Smooth muscle cell of the brain vasculature (primary cell): ENCODE measurements around the gene SNRNP200.
"Not testable (repeated sequence)": the region's sequence is repeated elsewhere in the genome, so short reads cannot be mapped to it uniquely, and the experiment has no call there.

ENCODE experiments used
- DNase-seq: peaks from one replicate; pipeline ENCODE4 v3.0.0-alpha.2; 2012; ENCODE audit warnings: low read depth, low spot score

SNRNP200 gene

DNA sequence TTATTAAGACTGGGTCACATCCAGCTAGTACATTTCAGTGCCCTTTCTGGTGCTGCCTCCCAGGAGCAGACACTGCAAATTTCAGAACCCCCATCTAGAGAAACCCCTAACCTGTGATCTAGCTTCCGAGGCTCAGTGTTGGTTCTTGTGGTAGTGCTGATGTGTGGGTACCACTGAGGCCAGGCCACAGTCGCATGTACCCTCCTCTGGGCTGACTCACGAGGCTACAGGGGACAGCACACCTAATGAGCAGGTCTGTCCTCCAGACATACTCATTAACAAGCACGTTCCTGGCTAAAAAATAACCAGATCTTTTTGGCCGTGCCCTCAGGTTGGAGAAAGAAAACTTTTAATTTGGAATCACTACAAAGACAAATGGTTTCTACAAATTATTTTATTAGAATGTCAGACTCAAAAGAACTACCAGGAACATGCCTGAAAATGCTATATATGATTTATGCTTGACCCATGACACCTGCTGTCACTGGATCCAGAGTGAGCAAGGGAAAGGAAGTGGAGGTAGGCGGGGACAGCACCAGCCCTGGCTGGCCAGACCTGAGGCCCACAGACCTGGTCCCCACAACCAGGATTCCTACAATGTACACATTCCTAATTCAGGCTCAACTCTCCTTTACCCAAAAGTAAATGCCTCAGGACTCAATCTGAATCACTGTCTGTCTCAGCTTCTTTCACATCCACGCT is 30.8 kb downstream of the SNRNP200 start:
- no peak for DNase-seq

DNA sequence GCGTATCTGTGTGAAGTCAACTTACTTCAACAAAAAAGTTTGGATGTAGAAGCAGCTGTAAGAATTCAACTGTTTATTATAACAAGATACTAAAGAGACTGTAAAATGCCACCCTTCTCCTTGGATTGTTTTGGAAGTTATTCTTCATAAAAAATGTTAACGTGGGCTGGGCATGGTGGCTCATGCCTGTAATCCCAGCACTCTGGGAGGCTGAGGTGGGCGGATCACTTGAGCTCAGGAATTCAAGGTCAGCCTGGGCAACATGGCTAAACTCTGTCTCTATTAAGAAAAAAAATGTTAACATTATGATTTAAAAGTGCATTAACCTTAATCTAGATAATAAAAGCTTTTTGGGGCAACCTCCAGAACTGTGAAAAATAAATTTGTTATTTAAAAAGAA is 31.6 kb downstream of the SNRNP200 start:
- no peak for DNase-seq

DNA sequence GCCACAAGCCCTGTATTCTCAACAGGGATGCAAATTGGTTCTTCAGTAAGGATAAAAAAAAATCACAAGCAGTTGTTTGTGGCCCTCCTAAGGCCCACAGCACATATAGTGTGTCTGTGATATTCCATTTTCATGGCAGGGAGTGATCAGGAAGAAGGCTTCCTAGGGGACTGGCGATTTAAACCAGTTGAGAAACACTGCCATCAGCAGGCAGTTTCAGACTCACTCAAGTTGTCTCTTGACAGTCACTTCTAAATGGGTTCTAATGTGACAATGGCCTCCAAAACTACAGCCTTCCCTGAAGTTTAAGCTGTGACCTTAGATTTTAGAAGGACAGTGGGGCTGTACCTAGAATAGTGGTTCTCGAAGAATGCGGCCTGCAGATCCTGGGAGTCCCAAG is 33.4 kb downstream of the SNRNP200 start:
- DNase-seq = no peak

DNA sequence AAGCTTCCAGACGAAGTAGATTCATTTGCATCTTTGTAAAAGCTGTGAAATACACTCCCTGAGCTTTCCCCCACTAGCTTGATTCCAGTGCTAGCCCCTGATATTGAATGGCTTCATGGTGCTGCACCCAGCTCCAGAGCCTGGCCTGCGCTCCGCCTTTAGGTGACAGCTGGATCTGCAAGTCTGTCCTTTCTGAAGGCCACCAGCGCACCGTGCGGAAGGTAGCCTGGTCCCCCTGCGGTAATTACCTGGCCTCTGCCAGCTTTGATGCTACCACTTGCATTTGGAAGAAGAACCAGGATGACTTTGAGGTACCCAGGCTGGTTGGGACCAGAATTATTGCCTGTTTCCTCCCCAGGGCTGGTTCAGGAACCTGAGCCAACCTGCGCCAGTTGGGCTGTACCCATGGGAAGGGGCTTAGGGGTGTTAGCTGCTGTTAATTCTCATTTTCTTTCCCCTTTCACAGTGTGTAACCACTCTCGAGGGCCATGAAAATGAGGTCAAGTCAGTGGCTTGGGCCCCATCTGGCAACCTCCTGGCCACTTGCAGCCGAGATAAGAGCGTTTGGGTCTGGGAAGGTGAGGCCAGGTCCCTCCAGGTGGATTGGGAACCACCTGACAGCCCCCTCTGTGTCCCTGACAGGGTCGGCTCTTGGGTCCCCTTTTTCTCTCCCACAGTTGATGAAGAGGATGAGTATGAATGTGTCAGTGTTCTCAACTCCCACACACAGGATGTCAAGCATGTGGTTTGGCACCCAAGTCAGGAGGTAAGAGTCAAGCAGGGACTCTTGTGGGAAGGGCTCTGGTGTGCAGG is 38.0 kb downstream of the SNRNP200 start:
- DNase-seq = no peak

DNA sequence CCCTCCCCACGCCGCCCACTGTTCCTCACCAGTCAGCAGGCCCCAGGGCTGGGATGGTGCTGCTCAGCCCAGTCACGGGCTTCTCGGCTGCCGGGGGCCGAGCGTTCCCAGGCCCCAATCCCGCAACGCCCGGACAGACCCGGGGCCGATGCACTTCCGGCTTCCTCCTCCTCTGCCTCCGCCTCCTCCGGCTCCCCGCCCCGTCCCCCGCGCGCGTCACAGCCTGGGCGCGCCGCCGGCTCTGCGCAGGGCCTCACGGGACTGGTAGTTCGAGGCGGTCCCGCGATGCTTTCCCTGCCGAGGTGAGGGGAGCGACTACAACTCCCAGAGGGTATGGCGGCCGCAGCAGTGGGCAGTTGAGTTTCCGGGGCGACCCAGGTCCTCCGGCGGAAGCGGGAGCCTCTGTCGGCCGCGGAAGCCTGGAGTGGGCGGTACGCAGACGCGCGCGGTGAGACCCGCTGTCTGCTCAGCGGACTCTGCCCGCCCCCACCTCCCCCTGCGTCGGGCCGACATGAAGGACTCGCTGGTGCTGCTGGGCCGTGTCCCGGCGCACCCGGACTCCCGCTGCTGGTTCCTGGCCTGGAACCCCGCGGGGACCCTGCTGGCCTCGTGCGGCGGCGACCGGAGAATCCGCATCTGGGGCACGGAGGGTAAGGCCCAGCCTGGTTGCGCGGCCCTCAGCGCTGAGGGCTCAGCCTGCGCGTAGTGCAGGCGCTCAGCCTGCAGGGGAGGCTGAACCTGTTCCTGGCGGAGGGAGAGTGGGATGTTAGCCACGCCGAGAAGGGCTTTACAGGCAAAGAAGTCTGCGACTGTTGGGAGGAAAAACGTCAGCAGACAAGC is 39.3 kb downstream of the SNRNP200 start, which contains the start of the genes CIAO1 and TMEM127:
Gene CIAO1 (plus strand): TSS at position 386 of the 840 bp plus-strand sequence. CDS start 126 bp downstream, at position 512.
Gene TMEM127 (minus strand): TSS at position 158 of the 840 bp plus-strand sequence. CDS start 616 bp downstream, outside the sequence.
- DNase-seq = peak; percentile 89

DNA sequence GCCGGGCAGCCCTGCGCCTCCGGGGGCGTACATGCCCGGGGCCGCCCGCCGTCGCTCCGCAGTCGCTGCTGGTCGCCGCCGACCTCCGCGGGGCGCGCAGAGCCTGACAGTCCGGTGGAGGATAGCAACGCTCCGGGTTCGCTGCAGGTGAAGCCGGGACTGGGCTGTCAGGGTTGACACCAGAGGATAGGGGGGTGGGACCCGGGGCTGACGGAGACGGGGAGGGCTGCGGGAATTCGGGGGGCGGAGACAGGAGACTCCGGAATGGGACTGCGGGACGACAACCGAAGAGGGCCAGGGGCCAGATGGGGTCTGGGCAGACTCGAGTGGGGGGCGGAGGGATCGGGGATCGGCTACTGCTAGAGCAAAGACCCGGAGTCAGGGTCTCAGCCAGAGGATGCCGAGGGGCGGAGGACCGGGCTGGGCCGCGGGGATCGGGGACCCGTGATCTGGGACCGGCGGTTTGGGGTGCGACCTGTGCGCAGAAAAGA is 40.0 kb downstream of the SNRNP200 start:
- no peak for DNase-seq

DNA sequence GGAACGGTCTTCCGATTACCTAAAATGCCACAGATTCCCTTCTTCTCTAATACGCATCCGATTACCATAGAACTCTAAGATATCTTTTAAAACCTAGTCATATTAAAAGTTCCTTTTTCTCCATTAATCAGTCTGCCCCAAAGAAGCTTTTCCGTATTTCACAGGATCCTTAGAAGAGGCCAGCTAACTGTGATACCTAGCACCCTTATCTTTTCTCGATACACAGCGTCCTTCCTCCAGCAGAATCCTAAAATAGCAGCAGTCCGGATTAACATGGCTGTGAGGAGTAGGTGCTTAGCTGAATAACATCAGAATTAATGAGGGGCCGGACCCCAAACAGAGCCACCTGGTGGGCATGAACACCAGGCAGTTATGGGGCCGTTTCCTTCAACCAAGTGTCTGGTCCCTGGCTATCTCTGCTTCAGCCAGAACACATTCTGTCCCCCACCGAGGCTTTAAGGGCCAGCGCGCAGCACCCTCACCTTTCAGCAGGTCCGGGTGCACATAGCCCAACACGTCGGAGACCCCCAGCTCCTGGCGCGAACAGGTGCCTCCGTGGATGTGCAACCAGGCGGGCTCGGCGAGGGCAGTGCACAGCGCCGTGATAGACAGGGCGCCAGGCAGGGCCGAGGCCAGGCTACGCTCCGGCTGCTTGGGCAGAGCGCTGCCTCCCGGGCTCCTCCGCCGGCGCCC is 40.5 kb downstream of the SNRNP200 start:
- no peak for DNase-seq

DNA sequence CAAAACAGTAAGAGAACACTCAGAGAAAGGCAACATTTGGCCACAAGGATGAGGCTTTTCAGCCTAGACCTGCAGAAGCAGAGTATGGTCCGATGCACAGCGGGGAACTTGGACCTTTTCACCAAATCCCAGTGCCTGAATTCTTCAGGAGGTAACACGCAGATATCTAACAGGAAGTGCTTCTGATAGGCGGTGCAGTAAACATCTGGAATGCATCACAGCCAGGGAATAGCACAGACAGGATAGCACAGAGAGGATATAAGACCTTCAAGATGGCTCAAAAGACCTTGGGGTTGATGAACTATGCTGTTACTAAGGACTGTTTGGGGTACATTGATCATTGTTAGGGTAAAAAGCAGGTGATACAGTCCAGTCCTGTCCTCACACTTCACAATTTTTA is 41.3 kb downstream of the SNRNP200 start:
- no peak for DNase-seq

DNA sequence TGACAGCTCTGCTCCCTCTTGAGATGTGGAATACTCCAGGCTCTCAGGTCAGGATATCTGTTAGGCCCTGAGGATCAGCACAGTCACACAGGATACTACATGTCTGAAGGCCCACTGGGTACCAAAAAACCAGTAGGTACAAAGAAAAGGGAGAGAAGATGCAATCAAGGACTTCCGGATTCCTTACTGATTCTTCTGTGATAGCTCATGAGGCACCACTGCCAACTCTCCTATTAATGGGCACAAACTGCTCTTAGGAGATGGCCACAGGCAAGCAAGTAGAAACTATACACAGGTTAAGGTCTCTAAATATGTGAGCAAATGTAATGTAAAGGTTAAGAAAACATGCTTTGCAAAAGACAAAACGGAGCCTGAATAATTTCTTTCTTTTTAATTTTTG is 43.0 kb downstream of the SNRNP200 start:
- no peak for DNase-seq

DNA sequence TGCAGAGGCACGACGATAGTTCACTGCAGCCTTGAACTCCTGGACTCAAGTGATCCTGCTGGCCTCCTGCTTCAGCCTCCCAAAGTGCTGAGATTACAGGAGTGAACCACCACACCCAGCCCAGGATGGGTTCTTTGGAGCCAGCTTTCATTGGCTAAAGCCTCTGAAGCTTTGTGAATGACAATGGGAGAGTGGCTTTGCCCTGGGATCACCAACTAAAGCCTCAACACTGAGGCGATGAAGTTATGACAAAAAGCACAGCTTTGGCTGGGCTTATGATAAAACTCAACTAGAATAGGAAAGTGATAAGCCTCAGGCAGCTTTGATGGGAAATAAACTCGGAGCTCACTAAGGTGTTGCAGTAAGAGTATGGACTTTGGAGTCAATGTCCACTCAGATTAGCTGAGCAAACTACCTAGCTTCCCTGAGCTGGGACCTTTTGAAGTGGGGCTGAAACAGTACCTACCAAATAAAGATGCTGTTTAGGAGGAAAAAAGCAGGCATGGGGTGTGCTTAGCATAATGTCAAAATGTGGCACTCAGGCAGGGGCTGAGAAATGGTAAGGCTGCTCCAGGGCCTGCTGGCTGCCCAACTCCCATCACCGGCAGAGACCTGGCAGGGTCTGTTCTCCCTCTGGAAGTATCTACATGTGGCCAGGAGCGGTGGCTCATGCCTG is 43.9 kb downstream of the SNRNP200 start:
- DNase-seq = no peak

DNA sequence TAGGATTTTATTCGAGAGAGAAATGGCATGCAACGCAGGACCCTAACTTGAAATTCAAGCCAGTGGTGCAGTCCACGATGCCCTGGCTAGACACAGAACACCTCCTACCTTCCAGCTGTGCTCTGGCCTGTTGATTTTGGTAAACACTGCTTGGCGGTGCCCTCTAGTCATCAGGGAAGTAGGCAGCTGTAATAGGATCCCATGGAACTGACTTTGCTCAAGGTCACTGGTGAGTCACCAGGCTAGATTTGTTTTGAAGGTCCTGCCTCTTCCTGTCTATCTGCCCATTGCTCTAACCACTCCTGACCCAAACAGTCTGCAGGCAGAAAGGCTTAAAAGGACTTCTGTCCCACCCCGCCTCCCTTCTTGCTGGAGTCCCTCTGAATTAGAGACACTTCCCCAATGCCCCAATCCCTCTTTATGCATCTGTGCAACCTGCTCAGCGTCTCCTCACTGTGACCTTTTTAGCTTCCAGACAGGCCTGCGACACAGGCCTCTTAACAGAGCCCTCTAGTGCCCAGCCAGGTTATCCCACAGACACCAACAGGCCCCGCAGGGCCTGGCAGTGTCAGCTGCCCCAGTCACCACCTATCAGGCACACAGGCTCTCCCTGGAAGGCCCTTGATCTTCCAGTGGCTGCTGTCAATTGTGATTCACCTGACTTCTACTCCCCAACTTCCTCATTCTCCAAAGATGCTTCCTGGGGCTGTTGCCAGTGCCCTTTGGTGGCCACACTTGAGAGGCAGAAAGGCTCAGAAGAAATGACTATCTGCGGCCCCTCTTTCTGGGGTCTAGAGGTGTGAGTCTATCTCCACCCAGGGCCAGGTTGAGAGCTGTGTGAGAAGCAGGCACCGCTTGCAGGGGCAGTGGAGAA is 44.7 kb downstream of the SNRNP200 start:
- DNase-seq = peak; percentile 54

DNA sequence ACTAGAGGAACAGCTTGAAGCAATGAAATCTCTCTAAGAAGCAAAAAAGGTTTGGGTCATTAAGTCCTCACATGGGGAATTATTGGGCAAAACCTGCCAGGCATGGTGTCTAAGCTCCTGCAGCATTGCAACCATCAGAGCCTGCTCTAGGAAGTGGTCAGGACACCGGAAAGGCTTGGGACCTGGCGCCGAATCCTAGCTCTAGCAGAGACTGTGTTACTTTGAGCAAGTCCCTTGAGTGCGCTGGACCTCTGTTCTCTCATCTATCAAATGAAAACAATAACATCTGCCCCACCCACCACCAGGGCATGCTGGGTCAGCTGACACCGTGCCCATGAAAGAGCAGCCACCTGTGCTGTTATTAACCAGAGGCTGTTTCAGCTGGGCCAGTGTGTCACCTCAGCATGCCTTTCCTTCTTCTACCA is 45.8 kb downstream of the SNRNP200 start:
- DNase-seq = no peak

DNA sequence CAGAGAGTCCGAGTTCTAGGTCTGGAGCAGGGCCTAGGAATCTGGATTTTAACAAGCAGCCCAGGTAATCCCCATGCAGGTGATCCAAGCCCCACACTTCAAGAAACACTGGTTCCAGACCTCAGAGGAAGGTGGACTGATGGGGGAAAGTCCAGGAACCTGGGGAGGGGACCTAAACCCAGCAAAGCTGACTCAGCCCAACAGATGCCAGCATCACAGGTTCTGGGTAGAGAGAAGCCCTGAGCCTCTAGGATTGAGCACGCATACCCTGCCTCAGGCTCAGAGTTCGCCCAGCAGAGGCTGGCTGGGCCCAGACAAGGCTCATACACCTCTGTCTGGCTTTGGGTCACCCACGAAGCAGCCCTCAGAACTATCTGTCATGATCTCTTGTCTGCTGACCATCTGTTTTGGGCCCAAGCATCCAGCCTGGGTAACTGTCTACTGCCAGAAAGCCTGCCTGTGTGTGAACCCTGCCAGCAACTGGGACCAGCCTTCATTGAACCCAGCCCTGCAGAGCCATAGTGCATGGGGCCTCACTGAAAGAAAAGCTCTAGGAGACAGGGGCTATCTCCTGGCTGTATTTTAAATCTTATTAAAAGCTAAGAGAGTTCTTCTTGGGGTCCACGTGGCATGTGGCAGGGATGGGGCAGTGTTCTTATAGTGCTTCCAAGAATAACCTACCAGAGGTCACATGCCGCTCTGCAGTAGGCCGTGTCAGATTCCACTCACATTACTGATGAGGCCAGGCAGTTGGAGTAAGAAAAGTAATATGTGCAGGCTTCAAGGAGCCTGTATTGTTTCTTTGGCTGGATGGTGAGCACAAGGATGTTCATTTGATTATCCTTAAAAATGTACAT is 47.0 kb downstream of the SNRNP200 start:
- DNase-seq = no peak

DNA sequence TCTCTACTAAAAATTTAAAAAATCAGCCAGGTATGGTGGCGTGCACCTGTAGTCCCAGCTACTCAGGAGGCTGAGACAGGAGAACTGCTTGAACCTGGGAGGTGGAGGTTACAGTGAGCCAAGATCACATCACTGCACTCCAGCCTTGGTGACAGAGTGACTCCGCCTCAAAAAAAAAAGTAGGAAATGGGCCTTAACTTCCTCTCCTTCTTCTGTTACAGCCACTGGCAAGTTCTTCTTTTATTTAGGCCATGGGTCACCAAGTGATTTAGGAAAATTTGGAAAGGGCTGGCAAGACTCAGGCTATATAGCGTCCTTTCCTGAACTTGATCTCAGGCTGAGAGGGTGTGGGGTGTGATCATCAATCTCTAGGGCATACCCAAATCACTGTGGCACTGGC is 47.6 kb downstream of the SNRNP200 start:
- DNase-seq = not testable (repeated sequence)

DNA sequence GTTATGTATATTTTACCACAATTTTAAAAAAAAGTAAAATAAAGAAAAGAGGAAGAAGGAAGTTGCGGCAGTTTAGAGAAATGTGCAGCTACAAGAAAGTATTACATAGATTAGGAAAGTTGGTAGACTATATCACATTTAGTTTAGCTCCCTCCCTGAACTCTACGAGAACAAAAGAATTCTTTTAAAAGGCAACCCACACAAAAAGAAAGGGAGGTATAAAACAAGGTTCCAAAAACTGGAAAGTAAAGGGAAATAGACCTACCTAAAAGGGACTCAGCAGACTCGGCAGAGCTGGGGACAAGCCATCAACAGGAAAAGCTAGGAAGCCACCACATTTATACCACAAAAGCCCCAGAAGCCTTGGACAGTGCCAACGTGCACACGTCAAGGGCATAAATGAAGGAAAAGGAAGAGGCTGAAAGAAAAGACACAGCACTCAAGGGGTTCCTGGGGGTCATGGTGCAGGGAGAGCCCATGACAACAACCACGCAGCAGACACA is 48.7 kb downstream of the SNRNP200 start:
- no peak for DNase-seq

DNA sequence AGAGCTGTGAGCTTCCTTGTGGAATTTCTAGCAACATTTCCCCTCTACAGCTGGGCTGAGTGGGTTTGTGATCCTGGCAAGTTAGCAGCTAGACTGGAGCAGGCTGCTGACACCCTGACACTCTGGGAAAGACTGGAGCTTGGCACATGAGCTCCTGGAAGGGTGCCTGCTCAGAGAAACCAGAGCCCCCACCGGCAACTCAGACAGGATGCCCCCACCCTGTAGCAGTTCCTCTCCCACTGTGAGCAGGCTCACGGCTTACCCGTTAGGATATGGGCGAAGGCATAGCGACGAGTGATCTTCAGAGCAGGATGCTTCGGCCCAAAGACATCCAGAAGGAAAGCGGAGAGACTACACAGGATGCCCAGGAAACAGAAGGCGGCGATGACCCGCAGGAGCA is 50.8 kb downstream of the SNRNP200 start:
- no peak for DNase-seq

DNA sequence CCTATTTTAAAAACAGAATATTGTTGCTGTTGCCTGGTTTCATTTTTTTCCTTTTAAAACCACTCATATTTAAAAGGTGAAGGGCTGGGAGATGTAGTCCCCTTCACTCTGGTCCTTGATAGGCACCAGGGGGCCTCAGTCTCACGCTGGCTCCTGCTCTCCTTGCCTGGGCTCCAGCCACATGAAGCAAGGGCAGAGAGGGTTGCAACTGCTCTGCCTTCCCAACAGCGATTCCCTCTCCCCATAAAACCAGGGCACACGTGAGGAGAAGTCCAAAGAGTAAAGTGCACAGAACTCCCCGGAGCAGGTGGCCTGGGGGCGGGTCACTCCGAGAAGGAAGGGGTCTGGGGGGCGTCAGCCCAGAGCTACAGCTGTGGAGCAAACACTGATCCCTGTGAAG is 52.3 kb downstream of the SNRNP200 start:
- DNase-seq = no peak

DNA sequence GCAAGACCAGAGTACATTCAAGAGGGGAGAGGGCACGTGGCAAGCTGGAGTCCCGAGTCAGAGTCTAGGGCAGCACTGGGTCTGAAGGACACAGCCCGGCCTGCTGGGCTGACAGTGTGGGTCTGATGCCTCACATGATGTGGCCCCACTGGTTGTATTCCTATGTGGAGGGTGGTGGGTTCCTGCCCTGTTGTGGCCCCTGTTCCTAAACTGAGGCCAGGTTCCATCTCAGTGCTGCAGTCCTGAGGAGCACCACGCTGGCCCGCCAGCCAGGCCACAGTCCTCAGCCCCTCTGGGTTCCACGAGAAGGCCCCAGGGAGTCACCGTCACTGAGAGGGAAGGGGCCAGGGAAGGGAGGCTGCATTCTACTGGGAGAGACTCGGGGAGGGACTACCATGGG is 52.8 kb downstream of the SNRNP200 start:
- no peak for DNase-seq
